ENCODE measurements around the gene NCR3LG1.

- no peak for TF ChIP-seq CTCF (IDR thresholded peaks at IDR 0.05)
- no peak for TF ChIP-seq ZFX (IDR thresholded peaks at IDR 0.05; ENCODE audit: borderline replicate concordance)
These were observed 41.3 kb downstream of the NCR3LG1 start for GRCh38 chr11:17392872-17393271.

Measured in 22Rv1 (cell line).